ENCODE measurements around the gene GEMIN7. TPM values are rescaled to one million over a fixed set of nuclear protein-coding genes. Genes with fewer than 3 reads are reported as not detected.

GEMIN7 gene
- total and polyA plus RNA-seq, 5 donors = 10.9 to 27.9 (median 12.8) TPM

DNA sequence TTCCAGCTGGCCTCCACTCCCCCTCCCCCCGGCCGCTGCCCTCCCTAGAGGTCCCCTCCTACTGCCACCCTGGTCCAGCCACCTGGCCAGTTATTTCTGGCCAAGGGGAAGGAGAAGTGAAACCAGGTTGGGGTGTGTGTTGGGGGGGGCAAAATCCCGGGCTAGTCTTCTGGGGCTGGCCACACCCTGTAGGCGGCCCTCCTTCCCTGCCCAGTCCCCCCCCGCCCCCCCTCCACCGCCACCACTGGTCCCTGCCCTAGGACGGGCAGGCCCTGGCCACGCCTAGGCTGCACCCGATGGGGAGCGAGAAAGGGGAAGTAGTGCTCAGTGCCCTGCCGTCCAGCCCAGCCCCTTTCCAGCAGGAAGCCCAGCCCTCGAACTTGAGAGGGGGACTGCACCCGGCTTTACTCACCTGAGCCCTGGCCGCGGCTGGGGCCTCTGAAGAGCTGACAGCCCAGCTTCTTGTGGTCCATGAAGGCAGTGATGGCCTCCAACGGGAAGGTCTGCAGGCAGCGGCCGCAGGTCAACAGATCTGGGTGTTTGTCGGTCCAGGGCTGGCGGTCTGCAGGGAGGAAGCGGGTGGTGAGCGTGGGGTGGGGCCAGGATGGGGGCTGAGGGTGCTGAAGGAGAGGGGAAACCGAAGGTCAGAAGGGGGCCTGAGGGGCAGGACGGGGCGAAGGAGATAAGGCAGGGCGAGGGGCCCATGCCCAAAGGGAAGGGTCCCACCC lies 3.6 kb upstream of the GEMIN7 start:
- no peak overlapping the region for H3K27ac ChIP-seq (ENCODE audit: low read length)

DNA sequence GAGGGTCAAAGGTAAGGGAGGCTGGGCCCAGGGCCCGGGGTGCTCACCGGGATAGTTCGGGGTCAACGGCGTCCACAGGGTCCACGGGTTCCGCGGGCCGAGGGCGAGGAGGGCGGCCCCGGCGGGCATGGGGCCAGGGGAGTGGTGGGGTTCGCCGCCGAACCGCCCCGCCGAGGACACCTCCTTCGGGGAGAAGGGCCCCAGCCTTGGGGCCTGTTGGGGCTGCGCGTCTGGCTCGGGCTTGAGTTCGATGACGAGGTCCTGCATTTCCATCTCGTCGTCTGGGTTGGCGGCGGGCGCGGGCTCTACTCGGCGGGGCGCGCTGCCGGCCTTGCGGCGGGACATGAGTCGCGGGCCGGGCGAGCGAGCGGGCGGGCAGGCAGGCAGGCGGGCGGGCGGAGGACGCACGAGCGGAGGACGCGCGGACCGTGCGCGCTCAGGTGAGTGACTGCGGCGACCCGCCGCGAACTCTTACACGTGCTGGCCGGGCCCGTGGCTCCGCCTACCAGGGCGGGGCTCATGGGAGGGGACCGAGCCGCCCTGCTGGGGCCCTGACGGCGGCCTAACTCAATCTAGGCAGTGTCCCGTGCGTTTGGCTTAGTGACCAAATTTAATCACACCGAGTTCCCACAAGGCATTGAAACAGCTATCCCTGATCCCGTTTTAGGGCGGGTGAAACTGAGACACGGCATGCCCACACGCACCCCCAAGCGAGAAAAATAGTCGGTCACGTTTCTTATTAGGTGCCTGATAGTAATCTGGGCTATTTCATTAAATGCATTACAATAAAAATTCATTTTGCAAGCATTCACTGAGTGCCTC lies 2.8 kb upstream of the GEMIN7 start, which contains the start of gene ZNF296:
TSS of gene ZNF296 (minus strand) at position 450 of the 822 bp plus-strand sequence. CDS start at position 345, 105 bp downstream.
- H3K4me3 ChIP-seq (ENCODE audit: low read length) = peak within 1 kb of the TSS; percentile 23
- H3K4me1 ChIP-seq (ENCODE audit: control insufficient read depth, insufficient read depth, low read length) = peaks cover 3% of the 10 kb centered on the region
- intact Hi-C loops (cut with DNase I) = no loop called here
- 2% methylated on average over 81 of the region's 81 CpGs for WGBS
- DNase-seq (peak; percentile 75 to 90 (median 88)), ATAC-seq (peak; percentile 54 to 70)
- H3K9me3 ChIP-seq (ENCODE audit: control insufficient read depth, low read length) = no peaks in the 10 kb centered on the region
- H3K27me3 ChIP-seq (ENCODE audit: control insufficient read depth, insufficient read depth) = no peaks in the 10 kb centered on the region
- H3K27ac ChIP-seq (ENCODE audit: low read length) = no peak within 1 kb of the TSS

More for the DNA sequence above, 3.6 kb upstream of the GEMIN7 start:
- Histone ChIP-seq H3K9me3 (ENCODE audit: control insufficient read depth, low read length) (no peaks in the 10 kb centered on the region), H3K4me1 (ENCODE audit: control insufficient read depth, insufficient read depth, low read length) (peaks cover 3% of the 10 kb centered on the region), H3K27me3 (ENCODE audit: control insufficient read depth, insufficient read depth) (no peaks in the 10 kb centered on the region), H3K4me3 (ENCODE audit: low read length) (peak overlapping the region; percentile 23)
- ATAC-seq (peak; percentile 70 to 71), DNase-seq (peak; percentile 78 to 90 (median 89))
- 11% methylated on average over 25 of the region's 26 CpGs for WGBS
- intact Hi-C loops (cut with DNase I) = no loop called here

DNA sequence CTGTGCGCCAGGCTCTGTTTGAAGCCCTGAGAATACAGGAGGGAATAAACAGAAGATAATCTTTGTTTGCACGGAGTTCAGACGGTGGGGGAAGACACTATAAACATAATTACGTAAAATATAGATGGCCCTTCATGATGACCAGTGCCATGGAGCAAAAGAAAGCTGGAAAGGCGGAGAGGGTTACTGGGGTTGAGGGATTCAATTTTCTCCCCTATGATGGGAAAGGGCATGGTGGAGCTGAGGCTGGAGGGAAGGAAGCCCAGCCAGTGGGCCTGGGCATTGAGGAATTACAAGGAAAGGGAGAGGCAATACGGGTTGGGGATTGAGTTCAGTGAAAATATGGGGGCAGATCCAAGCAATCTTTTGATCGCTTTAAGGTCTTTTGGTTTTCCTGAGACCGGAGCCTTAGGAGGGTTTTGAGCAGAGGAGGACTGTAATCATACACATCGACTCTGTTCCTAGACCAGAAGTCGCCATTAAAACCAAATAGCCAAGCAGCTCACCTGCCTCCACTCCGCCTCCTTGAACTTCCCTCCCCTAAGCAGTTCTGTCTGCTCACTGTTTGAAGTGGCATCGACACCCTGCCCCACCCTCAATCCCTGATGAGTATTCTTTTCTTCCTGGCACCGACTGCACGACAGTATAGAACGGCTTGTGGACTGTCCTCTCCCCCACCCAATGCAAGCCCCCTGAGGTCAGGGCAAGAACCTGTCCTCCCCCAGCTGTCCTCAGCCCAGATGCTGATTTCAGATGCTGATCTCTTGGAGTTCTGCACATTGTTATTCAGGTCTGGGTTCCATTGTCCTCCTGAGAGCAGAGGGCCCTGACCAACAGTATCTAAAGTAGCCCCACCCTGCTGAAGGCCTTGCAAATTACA lies 2.0 kb upstream of the GEMIN7 start:
- Histone ChIP-seq H3K4me3 (ENCODE audit: low read length) (peak overlapping the region; percentile 23), H3K27me3 (ENCODE audit: control insufficient read depth, insufficient read depth) (no peaks in the 10 kb centered on the region), H3K4me1 (ENCODE audit: control insufficient read depth, insufficient read depth, low read length) (peaks cover 3% of the 10 kb centered on the region), H3K9me3 (ENCODE audit: control insufficient read depth, low read length) (no peaks in the 10 kb centered on the region), H3K27ac (ENCODE audit: low read length) (no peak overlapping the region)
- ATAC-seq (no peak), DNase-seq (peak in 1 of 3 donors; percentile 11)
- intact Hi-C loops (cut with DNase I) = no loop called here
- 78% methylated on average over 15 of the region's 15 CpGs for WGBS

DNA sequence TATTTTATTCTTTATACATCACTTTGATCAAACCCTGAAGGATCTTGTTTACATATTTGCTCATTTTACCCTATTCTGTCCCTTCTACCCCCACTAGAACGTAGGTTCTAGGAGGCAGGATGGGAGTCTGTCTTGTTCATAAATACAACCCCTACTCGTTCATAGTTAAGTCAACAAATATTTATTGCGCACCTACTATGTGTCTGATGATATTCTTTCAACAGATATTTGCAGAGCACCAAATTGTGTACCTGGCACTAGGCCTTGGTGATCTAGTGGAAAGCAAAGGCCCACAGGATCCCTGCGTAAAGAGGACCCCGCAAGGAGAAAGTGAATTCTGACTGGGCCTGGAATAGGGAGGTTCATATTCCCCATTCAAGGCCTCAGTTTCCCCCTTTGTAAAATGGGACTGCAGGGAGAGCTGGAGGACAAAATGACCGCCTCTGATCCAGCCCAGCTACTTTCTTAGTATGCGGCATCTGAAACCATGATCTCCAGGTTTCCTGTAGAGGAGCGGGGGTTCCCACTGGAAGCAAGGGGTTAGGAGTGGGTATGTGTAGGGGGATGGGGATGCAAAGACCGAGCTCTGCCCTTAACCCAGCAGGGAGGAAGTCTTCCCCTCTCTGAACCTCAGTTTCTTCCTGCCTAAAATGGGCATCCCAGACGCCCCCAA lies 534 bp upstream of the GEMIN7 start:
- 55% methylated on average over 10 of the region's 10 CpGs for WGBS
- Histone ChIP-seq H3K4me1 (ENCODE audit: control insufficient read depth, insufficient read depth, low read length) (peaks cover 3% of the 10 kb centered on the region), H3K27me3 (ENCODE audit: control insufficient read depth, insufficient read depth) (no peaks in the 10 kb centered on the region), H3K4me3 (ENCODE audit: low read length) (peak overlapping the region; percentile 92), H3K9me3 (ENCODE audit: control insufficient read depth, low read length) (no peaks in the 10 kb centered on the region), H3K27ac (ENCODE audit: low read length) (no peak overlapping the region)
- peak in 1 of 2 donors; percentile 5 for ATAC-seq
- DNase-seq = peak in 1 of 3 donors; percentile 7
- intact Hi-C loops (cut with DNase I) = no loop called here

DNA sequence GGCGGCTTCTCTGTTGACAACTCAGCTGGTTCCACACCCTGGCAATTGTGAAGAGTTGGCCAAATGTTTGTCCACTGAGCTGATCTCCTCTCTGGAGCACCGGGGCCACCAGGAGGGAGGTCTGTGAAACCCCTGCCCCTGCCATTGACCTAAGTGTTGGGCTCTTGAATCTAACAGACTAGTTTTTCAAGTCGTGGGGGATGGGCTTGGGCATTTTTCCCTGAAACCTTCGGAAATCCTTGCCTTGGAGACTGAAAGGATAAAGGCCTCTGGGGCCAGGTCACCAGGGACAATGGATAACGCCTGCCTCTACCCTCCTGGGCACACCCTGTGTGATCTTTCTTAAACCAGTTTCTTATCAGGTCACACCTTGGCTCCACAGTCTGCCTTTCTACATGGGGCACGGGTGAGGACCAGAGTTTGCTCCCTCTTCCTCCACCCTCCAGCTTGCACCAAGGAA lies 881 bp downstream of the GEMIN7 start:
- no peaks in the 10 kb centered on the region for H3K27me3 ChIP-seq (ENCODE audit: control insufficient read depth, insufficient read depth)
- ATAC-seq (no peak), DNase-seq (no peak)
- H3K27ac ChIP-seq (ENCODE audit: low read length) = no peak overlapping the region
- H3K9me3 ChIP-seq (ENCODE audit: control insufficient read depth, low read length) = no peaks in the 10 kb centered on the region
- 7% methylated on average over 6 of the region's 6 CpGs for WGBS
- H3K4me3 ChIP-seq (ENCODE audit: low read length) = peak overlapping the region; percentile 92
- peaks cover 3% of the 10 kb centered on the region for H3K4me1 ChIP-seq (ENCODE audit: control insufficient read depth, insufficient read depth, low read length)
- intact Hi-C loops (cut with DNase I) = no loop called here

DNA sequence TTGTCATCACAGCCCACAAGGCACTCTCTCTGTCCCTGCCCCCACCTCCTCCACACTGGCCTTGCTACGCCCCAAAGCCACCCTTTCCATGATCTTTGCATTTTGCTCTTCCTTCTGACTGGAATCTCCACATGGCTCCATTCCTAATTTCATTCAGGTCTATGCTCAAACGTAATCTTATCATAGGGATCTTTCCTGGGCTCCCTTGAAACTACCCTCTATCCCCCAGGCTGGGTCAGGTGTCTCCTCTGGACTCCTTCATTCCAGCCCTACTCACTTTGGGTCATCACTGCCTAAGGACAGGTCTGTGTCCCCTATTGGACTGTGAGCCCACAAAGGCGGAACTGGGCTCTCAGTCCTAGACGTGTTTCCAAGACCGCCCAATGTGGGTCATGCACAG lies 3.1 kb downstream of the GEMIN7 start:
- intact Hi-C loops (cut with DNase I) = no loop called here
- no peak for DNase-seq
- no peaks in the 10 kb centered on the region for H3K27me3 ChIP-seq (ENCODE audit: control insufficient read depth, insufficient read depth)
- H3K4me3 ChIP-seq (ENCODE audit: low read length) = no peak overlapping the region
- peaks cover 3% of the 10 kb centered on the region for H3K4me1 ChIP-seq (ENCODE audit: control insufficient read depth, insufficient read depth, low read length)
- no peak for ATAC-seq
- H3K9me3 ChIP-seq (ENCODE audit: control insufficient read depth, low read length) = no peaks in the 10 kb centered on the region
- H3K27ac ChIP-seq (ENCODE audit: low read length) = no peak overlapping the region
- 84% methylated on average over 5 of the region's 5 CpGs for WGBS

DNA sequence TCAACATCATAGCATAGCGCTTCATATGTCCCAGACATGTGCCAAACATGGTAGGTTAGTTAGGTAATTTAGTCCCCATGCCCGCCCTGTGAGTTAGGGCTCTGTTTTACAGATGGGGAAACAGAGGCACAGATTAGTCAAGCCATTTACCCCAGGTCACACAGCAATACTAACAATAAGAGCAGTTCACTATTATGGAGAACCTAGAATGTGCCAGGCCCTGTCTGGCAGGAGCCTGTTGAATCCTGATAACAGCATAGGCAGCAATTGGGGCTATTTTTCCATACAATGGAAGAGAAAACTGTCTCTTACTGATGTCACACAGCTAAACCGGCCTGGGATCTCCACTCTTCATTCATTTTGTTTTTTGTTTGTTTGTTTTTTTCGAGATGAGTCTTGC lies 7.4 kb downstream of the GEMIN7 start:
- no peaks in the 10 kb centered on the region for H3K27me3 ChIP-seq (ENCODE audit: control insufficient read depth, insufficient read depth)
- ATAC-seq = no peak
- no peaks in the 10 kb centered on the region for H3K9me3 ChIP-seq (ENCODE audit: control insufficient read depth, low read length)
- H3K4me1 ChIP-seq (ENCODE audit: control insufficient read depth, insufficient read depth, low read length) = no peaks in the 10 kb centered on the region
- WGBS = 92% methylated on average over 4 of the region's 4 CpGs
- no peak overlapping the region for H3K4me3 ChIP-seq (ENCODE audit: low read length)
- intact Hi-C loops (cut with DNase I) = no loop called here
- no peak for DNase-seq
- no peak overlapping the region for H3K27ac ChIP-seq (ENCODE audit: low read length)

DNA sequence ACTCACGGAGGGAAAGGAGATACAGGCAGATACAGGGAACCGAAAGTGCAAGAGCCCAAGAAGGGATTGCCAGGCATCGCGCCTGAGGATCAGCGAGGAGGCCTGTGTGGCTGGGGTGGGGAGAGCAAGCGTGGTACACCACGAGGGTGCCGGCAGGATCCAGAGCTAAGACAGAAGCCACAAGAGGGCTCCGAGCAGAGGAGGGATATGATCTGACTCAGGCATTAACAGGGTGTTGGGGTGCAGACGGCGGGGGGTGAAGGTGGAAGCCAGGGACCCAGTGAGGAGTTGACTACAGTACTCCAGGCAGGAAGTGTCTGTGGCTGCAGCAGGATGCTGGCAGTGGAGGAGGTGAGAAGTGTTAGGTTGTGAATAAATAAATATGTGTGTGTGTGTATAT lies 8.5 kb downstream of the GEMIN7 start:
- Histone ChIP-seq H3K27me3 (ENCODE audit: control insufficient read depth, insufficient read depth) (no peaks in the 10 kb centered on the region), H3K4me1 (ENCODE audit: control insufficient read depth, insufficient read depth, low read length) (no peaks in the 10 kb centered on the region), H3K9me3 (ENCODE audit: control insufficient read depth, low read length) (no peaks in the 10 kb centered on the region), H3K27ac (ENCODE audit: low read length) (no peak overlapping the region), H3K4me3 (ENCODE audit: low read length) (no peak overlapping the region)
- intact Hi-C loops (cut with DNase I) = no loop called here
- WGBS = 67% methylated on average over 11 of the region's 11 CpGs
- DNase-seq = peak in 1 of 3 donors; percentile 57
- ATAC-seq = no peak

DNA sequence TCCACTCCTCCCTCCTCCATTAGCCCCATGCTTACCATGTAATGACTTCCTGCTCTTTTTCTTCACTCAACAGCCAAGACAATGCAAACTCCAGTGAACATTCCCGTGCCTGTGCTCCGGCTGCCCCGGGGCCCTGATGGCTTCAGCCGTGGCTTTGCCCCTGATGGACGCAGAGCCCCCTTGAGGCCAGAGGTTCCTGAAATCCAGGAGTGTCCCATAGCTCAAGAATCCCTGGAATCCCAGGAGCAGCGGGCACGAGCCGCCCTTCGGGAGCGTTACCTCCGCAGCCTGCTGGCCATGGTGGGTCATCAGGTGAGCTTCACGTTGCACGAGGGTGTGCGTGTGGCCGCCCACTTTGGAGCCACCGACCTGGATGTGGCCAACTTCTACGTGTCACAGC lies 11.0 kb downstream of the GEMIN7 start:
- Histone ChIP-seq H3K4me1 (ENCODE audit: control insufficient read depth, insufficient read depth, low read length) (peaks cover 4% of the 10 kb centered on the region), H3K4me3 (ENCODE audit: low read length) (no peak overlapping the region), H3K27ac (ENCODE audit: low read length) (no peak overlapping the region), H3K9me3 (ENCODE audit: control insufficient read depth, low read length) (no peaks in the 10 kb centered on the region), H3K27me3 (ENCODE audit: control insufficient read depth, insufficient read depth) (no peaks in the 10 kb centered on the region)
- 92% methylated on average over 17 of the region's 17 CpGs for WGBS
- intact Hi-C loops (cut with DNase I) = no loop called here
- DNase-seq (no peak), ATAC-seq (no peak)

DNA sequence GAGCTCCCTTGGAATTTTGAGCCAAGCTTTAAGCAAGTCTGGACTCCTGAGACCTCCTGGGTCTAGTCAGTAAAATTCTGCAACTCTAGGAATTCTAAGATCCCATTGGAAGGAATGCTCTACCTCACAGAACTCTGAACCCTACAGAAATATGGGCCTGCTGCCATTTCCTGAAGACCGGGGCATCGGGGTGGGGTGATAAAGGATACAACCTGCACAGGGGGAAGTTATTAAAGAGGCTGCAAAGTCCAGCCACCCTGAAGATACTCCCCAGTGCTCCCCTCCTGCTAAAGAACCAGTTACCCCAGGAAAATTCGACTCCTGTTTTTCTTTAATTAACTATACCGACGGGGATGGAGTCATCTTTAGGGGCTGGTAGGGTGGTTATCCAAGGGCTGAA lies 11.5 kb downstream of the GEMIN7 start:
- Histone ChIP-seq H3K4me1 (ENCODE audit: control insufficient read depth, insufficient read depth, low read length) (peaks cover 4% of the 10 kb centered on the region), H3K9me3 (ENCODE audit: control insufficient read depth, low read length) (no peaks in the 10 kb centered on the region), H3K27ac (ENCODE audit: low read length) (no peak overlapping the region), H3K4me3 (ENCODE audit: low read length) (no peak overlapping the region), H3K27me3 (ENCODE audit: control insufficient read depth, insufficient read depth) (no peaks in the 10 kb centered on the region)
- WGBS = 35% methylated on average over 5 of the region's 5 CpGs
- DNase-seq (no peak), ATAC-seq (no peak)
- intact Hi-C loops (cut with DNase I) = no loop called here

All from right cardiac atrium (tissue), 5 donors.